ENCODE results near the gene TMEM91.

TMEM91 gene

GRCh38 chr19:41397086-41398049 is 21.0 kb downstream of the TMEM91 start, which contains the start of the genes BCKDHA and EXOSC5:
Gene BCKDHA (plus strand): TSS chr19:41397818. CDS start chr19:41397828, 10 bp downstream.
Gene EXOSC5 (minus strand): TSS chr19:41397359. CDS start chr19:41397328, 31 bp downstream.
- H3K4me1 ChIP-seq (ENCODE audit: control insufficient read depth, low read length) = peaks cover 30% of the 10 kb centered on the region
- peak within 1 kb of the TSS; percentile 78 for H3K27ac ChIP-seq (ENCODE audit: low read depth, low read length)
- peaks cover 22% of the 10 kb centered on the region for H3K36me3 ChIP-seq (ENCODE audit: control insufficient read depth, low read length)
- no peaks in the 10 kb centered on the region for H3F3A ChIP-seq (ENCODE audit: control insufficient read depth, insufficient read depth)
- no peaks in the 10 kb centered on the region for H4K20me1 ChIP-seq (ENCODE audit: control insufficient read depth, insufficient read depth, low read depth, low read length)
- TF ChIP-seq EZH2phosphoT487 (IDR thresholded peaks at IDR 0.05; ENCODE audit: borderline replicate concordance, low read length) (no peak), CTCF (IDR thresholded peaks at IDR 0.05; ENCODE audit: low read depth, low read length, poor library complexity, severe bottlenecking) (no peak)
- no peaks in the 10 kb centered on the region for H3K9me3 ChIP-seq (ENCODE audit: control insufficient read depth, insufficient read depth, low read length)
- no peaks in the 10 kb centered on the region for H3K9me2 ChIP-seq (replicated peaks; ENCODE audit: control insufficient read depth, low read length)
- peaks cover 63% of the 10 kb centered on the region for H3K79me2 ChIP-seq (ENCODE audit: control insufficient read depth, low read length)
- H3K4me2 ChIP-seq (ENCODE audit: low read length) = peak within 1 kb of the TSS; percentile 64
- H3K27me3 ChIP-seq (ENCODE audit: control insufficient read depth, low read length) = no peaks in the 10 kb centered on the region
- H3K4me3 ChIP-seq (ENCODE audit: low read length) = peak within 1 kb of the TSS; percentile 99

- H3K36me3 ChIP-seq (ENCODE audit: control insufficient read depth, low read length) = peaks cover 17% of the 10 kb centered on the region
- peak overlapping the region; percentile 64 for H3K4me2 ChIP-seq (ENCODE audit: low read length)
- no peaks in the 10 kb centered on the region for H3K27me3 ChIP-seq (ENCODE audit: control insufficient read depth, low read length)
- H3K4me3 ChIP-seq (ENCODE audit: low read length) = peak overlapping the region; percentile 99
- H3K79me2 ChIP-seq (ENCODE audit: control insufficient read depth, low read length) = peaks cover 58% of the 10 kb centered on the region
- peak overlapping the region; percentile 78 for H3K27ac ChIP-seq (ENCODE audit: low read depth, low read length)
- H4K20me1 ChIP-seq (ENCODE audit: control insufficient read depth, insufficient read depth, low read depth, low read length) = no peaks in the 10 kb centered on the region
- H3K9me3 ChIP-seq (ENCODE audit: control insufficient read depth, insufficient read depth, low read length) = no peaks in the 10 kb centered on the region
- H3K9me2 ChIP-seq (replicated peaks; ENCODE audit: control insufficient read depth, low read length) = no peaks in the 10 kb centered on the region
- peaks cover 30% of the 10 kb centered on the region for H3K4me1 ChIP-seq (ENCODE audit: control insufficient read depth, low read length)
- TF ChIP-seq CTCF (IDR thresholded peaks at IDR 0.05; ENCODE audit: low read depth, low read length, poor library complexity, severe bottlenecking) (no peak), EZH2phosphoT487 (IDR thresholded peaks at IDR 0.05; ENCODE audit: borderline replicate concordance, low read length) (no peak)
- H3F3A ChIP-seq (ENCODE audit: control insufficient read depth, insufficient read depth) = no peaks in the 10 kb centered on the region
Measured at GRCh38 chr19:41398050-41398418, 21.7 kb downstream of the TMEM91 start.

- H3K27me3 ChIP-seq (ENCODE audit: control insufficient read depth, low read length) = no peaks in the 10 kb centered on the region
- no peaks in the 10 kb centered on the region for H3K9me3 ChIP-seq (ENCODE audit: control insufficient read depth, insufficient read depth, low read length)
- H3F3A ChIP-seq (ENCODE audit: control insufficient read depth, insufficient read depth) = no peaks in the 10 kb centered on the region
- no peaks in the 10 kb centered on the region for H3K9me2 ChIP-seq (replicated peaks; ENCODE audit: control insufficient read depth, low read length)
- H3K4me3 ChIP-seq (ENCODE audit: low read length) = peak overlapping the region; percentile 99
- no peak overlapping the region for H3K27ac ChIP-seq (ENCODE audit: low read depth, low read length)
- TF ChIP-seq EZH2phosphoT487 (IDR thresholded peaks at IDR 0.05; ENCODE audit: borderline replicate concordance, low read length) (no peak), CTCF (IDR thresholded peaks at IDR 0.05; ENCODE audit: low read depth, low read length, poor library complexity, severe bottlenecking) (no peak)
- peaks cover 17% of the 10 kb centered on the region for H3K36me3 ChIP-seq (ENCODE audit: control insufficient read depth, low read length)
- H3K79me2 ChIP-seq (ENCODE audit: control insufficient read depth, low read length) = peaks cover 53% of the 10 kb centered on the region
- H3K4me1 ChIP-seq (ENCODE audit: control insufficient read depth, low read length) = peaks cover 30% of the 10 kb centered on the region
- H4K20me1 ChIP-seq (ENCODE audit: control insufficient read depth, insufficient read depth, low read depth, low read length) = no peaks in the 10 kb centered on the region
- peak overlapping the region; percentile 64 for H3K4me2 ChIP-seq (ENCODE audit: low read length)
Measured at GRCh38 chr19:41398598-41398997, 22.3 kb downstream of the TMEM91 start.
